GM21825 (cell line): ENCODE results near the gene SPCS3.
A peak's percentile ranks its signal among the peaks of the same experiment; 100 is the strongest.
"Not testable (repeated sequence)": the region's sequence is repeated elsewhere in the genome, so short reads cannot be mapped to it uniquely, and the experiment has no call there.

Experiments
- ATAC-seq: cut with Tn5 transposase; IDR thresholded peaks from one replicate; pipeline ENCODE4 v1.9.1; 2021; ENCODE audit warnings: mild to moderate bottlenecking, moderate library complexity; ENCODE audit not compliant: unreplicated experiment

Gene SPCS3

GRCh38 chr4:176345346-176345745 lies 25.6 kb downstream of the SPCS3 start:
- ATAC-seq, result not testable (repeated sequence)

- not testable (repeated sequence) for ATAC-seq
Observed at GRCh38 chr4:176346836-176347235, 27.1 kb downstream of the SPCS3 start.

GRCh38 chr4:176350671-176351070 lies 30.9 kb downstream of the SPCS3 start:
- no peak for ATAC-seq

- no peak for ATAC-seq
Observed at GRCh38 chr4:176354884-176355283, 35.1 kb downstream of the SPCS3 start.

GRCh38 chr4:176357359-176358082 lies 37.8 kb downstream of the SPCS3 start:
- peak; percentile 99 for ATAC-seq

GRCh38 chr4:176358083-176358469 lies 38.3 kb downstream of the SPCS3 start:
- ATAC-seq, result no peak

- no peak for ATAC-seq
Observed at GRCh38 chr4:176359590-176359989, 39.8 kb downstream of the SPCS3 start.

- ATAC-seq, result no peak
Observed at GRCh38 chr4:176360446-176360845, 40.7 kb downstream of the SPCS3 start.

GRCh38 chr4:176363072-176363471 lies 43.3 kb downstream of the SPCS3 start:
- no peak for ATAC-seq

GRCh38 chr4:176367771-176368465 lies 48.2 kb downstream of the SPCS3 start:
- no peak for ATAC-seq

- ATAC-seq, result no peak
Observed at GRCh38 chr4:176376032-176376614, 56.4 kb downstream of the SPCS3 start.

- ATAC-seq, result peak; percentile 90
Observed at GRCh38 chr4:176377780-176378179, 58.0 kb downstream of the SPCS3 start.

GRCh38 chr4:176380352-176381157 lies 60.8 kb downstream of the SPCS3 start:
- no peak for ATAC-seq
